ENCODE results near the gene B4GALNT3.

DNA sequence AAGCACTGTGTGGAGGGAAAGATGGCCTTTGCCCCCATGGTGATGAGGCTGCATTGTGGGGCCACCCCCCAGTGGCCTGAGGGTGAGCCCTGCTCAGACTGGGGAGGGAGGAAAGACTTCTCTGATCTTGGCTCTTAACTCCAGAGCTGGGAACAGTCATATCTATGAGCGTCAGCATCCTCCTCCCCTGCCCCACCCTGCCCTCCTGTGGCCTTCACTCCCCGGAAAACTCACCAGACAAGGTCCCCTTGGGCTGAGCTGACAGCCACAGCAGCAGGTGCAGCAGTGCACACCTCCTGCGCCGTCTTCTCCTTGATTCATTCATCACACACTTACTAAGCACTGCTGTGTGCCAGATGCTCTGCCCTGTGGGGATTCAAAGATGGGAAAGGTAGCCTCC lies 98.8 kb downstream of the B4GALNT3 start:
- TF ChIP-seq, protein P1, sequence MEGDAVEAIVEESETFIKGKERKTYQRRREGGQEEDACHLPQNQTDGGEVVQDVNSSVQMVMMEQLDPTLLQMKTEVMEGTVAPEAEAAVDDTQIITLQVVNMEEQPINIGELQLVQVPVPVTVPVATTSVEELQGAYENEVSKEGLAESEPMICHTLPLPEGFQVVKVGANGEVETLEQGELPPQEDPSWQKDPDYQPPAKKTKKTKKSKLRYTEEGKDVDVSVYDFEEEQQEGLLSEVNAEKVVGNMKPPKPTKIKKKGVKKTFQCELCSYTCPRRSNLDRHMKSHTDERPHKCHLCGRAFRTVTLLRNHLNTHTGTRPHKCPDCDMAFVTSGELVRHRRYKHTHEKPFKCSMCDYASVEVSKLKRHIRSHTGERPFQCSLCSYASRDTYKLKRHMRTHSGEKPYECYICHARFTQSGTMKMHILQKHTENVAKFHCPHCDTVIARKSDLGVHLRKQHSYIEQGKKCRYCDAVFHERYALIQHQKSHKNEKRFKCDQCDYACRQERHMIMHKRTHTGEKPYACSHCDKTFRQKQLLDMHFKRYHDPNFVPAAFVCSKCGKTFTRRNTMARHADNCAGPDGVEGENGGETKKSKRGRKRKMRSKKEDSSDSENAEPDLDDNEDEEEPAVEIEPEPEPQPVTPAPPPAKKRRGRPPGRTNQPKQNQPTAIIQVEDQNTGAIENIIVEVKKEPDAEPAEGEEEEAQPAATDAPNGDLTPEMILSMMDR (IDR thresholded peaks at IDR 0.05): no peak
- TF ChIP-seq POLR2A (IDR thresholded peaks at IDR 0.05): no peak
